Motor neuron (in vitro differentiated cells): ENCODE results near the gene SPIC. TPM values are rescaled to one million over a fixed set of nuclear protein-coding genes. Genes with fewer than 3 reads are reported as not detected.
A peak's percentile ranks its signal among the peaks of the same experiment; 100 is the strongest.
"Not testable (repeated sequence)": the region's sequence is repeated elsewhere in the genome, so short reads cannot be mapped to it uniquely, and the experiment has no call there.

ENCODE experiments used
- ATAC-seq, 8 experiments: fragments of 200-7000 bp; cut with Tn5 transposase; replicated peaks in 6 of 8; 2 replicates each; pipeline ENCODE4 v1.8.0; 2021; ENCODE audit warnings: mild to moderate bottlenecking in 8 of 8, moderate library complexity in 8 of 8
- H3K27ac ChIP-seq, 2 donors: fragments of 250-450 bp; sonication (Bioruptor Pico); 2 replicates each; pipeline ENCODE4 v1.9.0; 2021; ENCODE audit warnings: antibody characterized with exemption in 2 of 2, mild to moderate bottlenecking in 2 of 2, moderate library complexity in 1 of 2
- H3K4me1 ChIP-seq, 2 donors: fragments of 250-450 bp; sonication (Bioruptor Pico); replicated peaks in 1 of 2; 2 replicates each; pipeline ENCODE4 v1.6.1; 2021; ENCODE audit warnings: antibody characterized with exemption in 2 of 2, mild to moderate bottlenecking in 2 of 2, moderate library complexity in 1 of 2
- H3K4me3 ChIP-seq, 5 donors: fragments of 250-450 bp; sonication (Bioruptor Pico); 2 replicates each; pipeline ENCODE4 v1.9.0; 2021; ENCODE audit warnings: antibody characterized with exemption in 5 of 5, mild to moderate bottlenecking in 5 of 5, moderate library complexity in 4 of 5
- WGBS, 10 experiments: fragments of 450-650 bp; shearing (Covaris generic); methylation state at CpG; one replicate each; pipeline ENCODE4 v1.0.0; 2022; 5-methylcytosine and 5-hydroxymethylcytosine counted together
- in situ Hi-C, 9 experiments: fragments of 400-800 bp; cut with MboI; loops; one replicate each; pipeline ENCODE4 v1.15.0; 2021; ENCODE audit warnings: low sequenced_read_pairs in 9 of 9, low pct_unique_long_range_greater_than_20kb in 2 of 9; ENCODE audit not compliant: unreplicated experiment in 9 of 9
- total RNA-seq, 8 experiments: library from RNA; unstranded; fragments of 300-600 nt; gene quantifications; 2 replicates each; pipeline versions ENCODE4 v1.2.3 to v1.2.4, GENCODE V29; 2022

SPIC gene
- under 1 TPM in 2 of 8 experiments, not detected in 6; 0.66 to 0.71 TPM for total RNA-seq

- 22 to 100% (median 75%) methylated on average over 1 to 4 of the region's 5 CpGs; no CpG with 5 or more reads in 1 of the 10 experiments for WGBS, 10 experiments
- Histone ChIP-seq H3K4me3 (no peak within 1 kb of the TSS), H3K27ac (no peak within 1 kb of the TSS), H3K4me1 (no peaks in the 10 kb centered on the region)
- in situ Hi-C loops = no loop called here
- no peak for ATAC-seq
Measured at GRCh38 chr12:101474711-101475386, at the start of gene SPIC. Gene SPIC (plus strand): TSS chr12:101475336. CDS start chr12:101476905, 1,569 bp downstream.

- ATAC-seq = no peak
- Histone ChIP-seq H3K4me3 (no peak overlapping the region), H3K4me1 (no peaks in the 10 kb centered on the region), H3K27ac (no peak overlapping the region)
- in situ Hi-C loops = no loop called here
- WGBS, 10 experiments = 9 to 85% (median 39%) methylated on average over 1 to 2 of the region's 2 CpGs
Measured at GRCh38 chr12:101430456-101430855, 44.7 kb upstream of the SPIC start.

GRCh38 chr12:101436136-101436535, 39.0 kb upstream of the SPIC start:
- H3K4me3 ChIP-seq = no peak overlapping the region
- no peaks in the 10 kb centered on the region for H3K4me1 ChIP-seq
- in situ Hi-C loops = no loop called here
- H3K27ac ChIP-seq = no peak overlapping the region
- ATAC-seq = no peak

- in situ Hi-C loops = no loop called here
- ATAC-seq = no peak
- H3K4me1 ChIP-seq = no peaks in the 10 kb centered on the region
- H3K4me3 ChIP-seq = no peak overlapping the region
- WGBS, 10 experiments = 32 to 86% (median 71%) methylated on average over 2 to 5 of the region's 5 CpGs
- no peak overlapping the region for H3K27ac ChIP-seq
Measured at GRCh38 chr12:101439236-101439635, 35.9 kb upstream of the SPIC start.

- no peak for ATAC-seq
- in situ Hi-C loops = no loop called here
- Histone ChIP-seq H3K4me3 (no peak overlapping the region), H3K4me1 (no peaks in the 10 kb centered on the region), H3K27ac (no peak overlapping the region)
Measured at GRCh38 chr12:101441461-101442224, 33.5 kb upstream of the SPIC start.

GRCh38 chr12:101455685-101456084, 19.5 kb upstream of the SPIC start:
- Histone ChIP-seq H3K27ac (no peak overlapping the region), H3K4me3 (no peak overlapping the region), H3K4me1 (no peaks in the 10 kb centered on the region)
- in situ Hi-C loops = no loop called here
- ATAC-seq = no peak
- 33 to 100% (median 76%) methylated on average over 1 to 4 of the region's 4 CpGs for WGBS, 10 experiments

- 0 to 90% (median 51%) methylated on average over 1 to 4 of the region's 4 CpGs; no CpG with 5 or more reads in 2 of the 10 experiments for WGBS, 10 experiments
- in situ Hi-C loops = no loop called here
Measured at GRCh38 chr12:101459642-101460346, 15.3 kb upstream of the SPIC start.

GRCh38 chr12:101468948-101469347, 6.2 kb upstream of the SPIC start:
- no peak for ATAC-seq
- 50 to 100% (median 88%) methylated on average over 1 to 2 of the region's 2 CpGs; no CpG with 5 or more reads in 1 of the 10 experiments for WGBS, 10 experiments
- Histone ChIP-seq H3K4me1 (no peaks in the 10 kb centered on the region), H3K27ac (no peak overlapping the region), H3K4me3 (no peak overlapping the region)
- in situ Hi-C loops = no loop called here

More at GRCh38 chr12:101459642-101460346, 15.3 kb upstream of the SPIC start:
- Histone ChIP-seq H3K4me3 (no peak overlapping the region), H3K4me1 (no peaks in the 10 kb centered on the region), H3K27ac (no peak overlapping the region)
- ATAC-seq = peak in 3 of 8 experiments; percentile 99

GRCh38 chr12:101470939-101471338, 4.2 kb upstream of the SPIC start:
- 29 to 100% (median 88%) methylated on average over 1 to 2 of the region's 2 CpGs; no CpG with 5 or more reads in 4 of the 10 experiments for WGBS, 10 experiments
- in situ Hi-C loops = no loop called here
- Histone ChIP-seq H3K4me1 (no peaks in the 10 kb centered on the region), H3K4me3 (no peak overlapping the region), H3K27ac (no peak overlapping the region)
- ATAC-seq = no peak

- H3K27ac ChIP-seq, H3K4me3 ChIP-seq, H3K4me1 ChIP-seq, ATAC-seq, in situ Hi-C loops: not testable (repeated sequence)
- 60 to 100% (median 96%) methylated on average over 1 to 5 of the region's 5 CpGs; no CpG with 5 or more reads in 1 of the 10 experiments for WGBS, 10 experiments
Measured at GRCh38 chr12:101471878-101472277, 3.3 kb upstream of the SPIC start.

GRCh38 chr12:101474248-101474647, 888 bp upstream of the SPIC start:
- no peak overlapping the region for H3K27ac ChIP-seq
- H3K4me1 ChIP-seq = no peaks in the 10 kb centered on the region
- no peak for ATAC-seq
- WGBS, 10 experiments = 0 to 83% (median 37%) methylated on average over 1 to 3 of the region's 4 CpGs; no CpG with 5 or more reads in 2 of the 10 experiments
- in situ Hi-C loops = no loop called here
- H3K4me3 ChIP-seq = no peak overlapping the region

- no peak for ATAC-seq
- 18 to 100% (median 75%) methylated on average over 2 to 5 of the region's 5 CpGs for WGBS, 10 experiments
- no peak overlapping the region for H3K27ac ChIP-seq
- no peaks in the 10 kb centered on the region for H3K4me1 ChIP-seq
- H3K4me3 ChIP-seq = no peak overlapping the region
- in situ Hi-C loops = no loop called here
Measured at GRCh38 chr12:101475751-101476305, 692 bp downstream of the SPIC start.

GRCh38 chr12:101480849-101481248, 5.7 kb downstream of the SPIC start:
- in situ Hi-C loops = loop anchor here in 1 of 9 experiments (10.0 kb wide), 1 partner anchor 66 kb away; no protein-coding TSS in a partner anchor
- Histone ChIP-seq H3K4me3 (no peak overlapping the region), H3K4me1 (no peaks in the 10 kb centered on the region), H3K27ac (no peak overlapping the region)
- WGBS, 10 experiments = 0 to 100% (median 75%) methylated on average over 1 of the region's 1 CpG; no CpG with 5 or more reads in 7 of the 10 experiments
- no peak for ATAC-seq
